Jurkat, Clone E6-1 (cell line): ENCODE data around the gene FKBP1B.
"Not testable (repeated sequence)": the region's sequence is repeated elsewhere in the genome, so short reads cannot be mapped to it uniquely, and the experiment has no call there.

ENCODE experiments used
- DNase-seq: peaks from one replicate; pipeline ENCODE4 v3.0.0-alpha.2; 2011; ENCODE audit warnings: low read depth, low spot score
- H3K4me3 ChIP-seq: 2 replicates; pipeline ENCODE4 v1.5.1; 2011; ENCODE audit warnings: mild to moderate bottlenecking, low read length, control low read depth, moderate library complexity

FKBP1B gene

DNA sequence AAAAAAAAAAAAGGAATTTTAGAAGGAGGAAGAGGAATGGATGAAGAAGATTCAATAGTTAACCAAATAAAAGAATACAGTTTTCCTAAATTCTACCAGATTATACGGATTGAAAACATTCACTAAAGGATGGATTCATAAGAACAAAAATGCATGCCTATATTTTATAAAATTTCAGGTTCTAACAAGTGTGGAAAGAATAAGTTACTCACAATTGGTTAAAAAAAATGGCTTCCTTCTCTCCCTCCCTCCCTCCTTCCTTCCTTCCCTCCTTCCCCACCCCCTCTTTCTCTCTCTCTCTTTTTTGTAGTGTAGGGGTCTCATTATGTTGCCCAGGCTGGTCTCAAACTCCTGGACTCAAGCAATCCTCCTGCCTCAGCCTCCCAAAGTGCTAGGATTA is 36.7 kb downstream of the FKBP1B start:
- no peak for DNase-seq
- no peak overlapping the region for H3K4me3 ChIP-seq

- H3K4me3 ChIP-seq: no peak overlapping the region
- DNase-seq: no peak
Measured at GRCh38 chr2:24087032-24087431, 37.5 kb downstream of the FKBP1B start.

DNA sequence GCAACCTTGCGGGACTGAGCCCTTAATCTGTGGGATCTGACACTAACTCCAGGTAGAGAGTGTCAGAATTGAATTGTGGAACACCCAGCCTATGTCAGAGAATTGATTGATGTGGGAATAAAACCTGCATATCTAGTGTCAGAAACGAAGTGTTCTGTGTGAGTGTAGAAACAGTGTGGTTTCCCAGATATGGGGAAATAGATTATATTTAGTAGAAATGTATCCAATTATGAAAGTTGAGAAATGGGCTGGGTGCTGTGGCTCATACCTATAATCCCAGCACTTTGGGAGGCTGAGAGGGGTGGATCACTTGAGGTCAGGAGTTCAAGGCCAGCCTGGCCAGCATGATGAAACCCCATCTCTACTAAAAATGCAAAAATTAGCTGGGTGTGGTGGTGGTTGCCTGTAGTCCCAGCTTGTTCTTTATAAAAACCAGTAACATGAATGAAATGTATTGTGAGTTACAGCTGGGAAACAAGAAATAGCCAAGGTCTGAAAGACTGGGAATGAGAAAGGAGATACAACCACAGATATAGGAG is 39.3 kb downstream of the FKBP1B start:
- no peak for DNase-seq
- H3K4me3 ChIP-seq: no peak overlapping the region

DNA sequence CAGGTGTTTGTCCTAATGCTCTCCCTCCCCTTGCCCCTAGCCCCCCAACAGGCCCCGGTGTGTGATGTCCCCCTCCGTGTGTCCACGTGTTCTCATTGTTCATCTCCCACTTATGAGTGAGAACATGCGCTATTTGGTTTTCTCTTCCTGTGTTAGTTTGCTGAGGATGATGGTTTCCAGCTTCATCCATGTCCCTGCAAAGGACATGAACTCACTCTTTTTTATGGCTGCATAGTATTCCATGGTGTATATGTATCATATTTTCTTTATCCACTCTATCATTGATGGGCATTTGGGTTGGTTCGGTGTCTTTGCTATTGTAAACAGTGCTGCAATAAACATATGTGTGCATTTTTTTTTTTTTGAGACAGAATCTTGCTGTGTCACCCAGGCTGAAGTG is 43.7 kb downstream of the FKBP1B start:
- not testable (repeated sequence) for DNase-seq, H3K4me3 ChIP-seq

GRCh38 chr2:24095171-24095677 is 45.7 kb downstream of the FKBP1B start:
- H3K4me3 ChIP-seq: not testable (repeated sequence)

GRCh38 chr2:24100732-24101131 is 51.2 kb downstream of the FKBP1B start:
- not testable (repeated sequence) for H3K4me3 ChIP-seq, DNase-seq

More at GRCh38 chr2:24095171-24095677, 45.7 kb downstream of the FKBP1B start:
- not testable (repeated sequence) for DNase-seq

- DNase-seq: no peak
- no peak overlapping the region for H3K4me3 ChIP-seq
Measured at GRCh38 chr2:24101992-24102391, 52.5 kb downstream of the FKBP1B start.

DNA sequence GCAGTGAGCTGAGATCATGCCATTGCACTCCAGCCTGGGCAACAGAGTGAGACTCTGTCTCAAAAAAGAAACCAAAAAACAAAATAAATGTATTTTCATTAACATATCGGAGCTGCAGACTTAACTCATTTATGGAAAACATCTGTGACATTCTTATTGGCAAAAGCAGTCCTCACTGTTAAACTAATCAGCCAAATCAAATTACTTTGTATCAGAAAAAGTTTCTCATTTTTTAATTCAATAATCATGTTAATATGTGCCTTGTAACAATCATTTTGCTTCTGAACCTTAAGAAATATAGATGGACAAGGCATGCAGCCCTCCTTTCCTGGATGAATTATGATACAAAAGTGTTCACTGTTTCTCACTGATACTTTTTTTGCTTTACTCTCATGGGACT is 53.1 kb downstream of the FKBP1B start:
- no peak for DNase-seq
- no peak overlapping the region for H3K4me3 ChIP-seq

GRCh38 chr2:24104110-24104650 is 54.6 kb downstream of the FKBP1B start:
- no peak overlapping the region for H3K4me3 ChIP-seq
- no peak for DNase-seq

DNA sequence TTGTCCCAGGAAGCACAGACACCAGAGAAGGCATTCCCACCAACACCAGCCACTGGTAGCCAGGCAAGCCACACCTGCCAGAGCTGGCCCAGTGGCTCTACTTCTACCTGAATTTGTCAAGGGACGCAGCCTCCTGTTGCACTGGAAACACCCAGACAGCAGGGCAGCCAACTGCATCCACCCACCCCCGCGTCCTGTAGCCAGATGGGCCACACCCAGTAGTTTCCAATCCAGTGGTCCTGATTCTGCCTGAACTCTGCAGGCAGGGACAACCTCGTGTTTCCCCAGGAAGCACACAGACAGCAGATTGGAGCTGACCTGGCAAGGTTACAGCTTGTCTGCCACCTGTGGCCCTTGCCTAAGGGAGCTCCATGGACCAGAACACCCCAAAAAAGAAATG is 55.4 kb downstream of the FKBP1B start:
- H3K4me3 ChIP-seq: no peak overlapping the region
- no peak for DNase-seq

- DNase-seq: no peak
- no peak overlapping the region for H3K4me3 ChIP-seq
Measured at GRCh38 chr2:24105816-24106215, 56.3 kb downstream of the FKBP1B start.

GRCh38 chr2:24106786-24107185 is 57.2 kb downstream of the FKBP1B start:
- DNase-seq: no peak
- no peak overlapping the region for H3K4me3 ChIP-seq

DNA sequence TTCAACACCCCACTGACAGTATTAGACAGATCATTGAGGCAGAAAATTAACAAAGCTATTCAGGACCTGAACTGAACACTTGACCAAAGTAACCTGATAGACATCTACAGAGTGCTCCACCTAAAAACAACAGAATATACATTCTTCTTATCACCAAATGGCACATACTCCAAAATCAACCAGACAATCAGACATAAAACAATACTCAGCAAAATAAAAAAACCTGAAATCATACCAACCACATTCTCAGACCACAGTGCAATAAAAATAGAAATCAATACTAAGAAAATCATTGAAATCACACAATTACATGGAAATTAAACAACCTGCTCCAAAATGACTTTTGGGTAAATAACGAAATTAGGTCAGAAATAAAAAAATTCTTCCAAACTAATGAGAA is 57.8 kb downstream of the FKBP1B start:
- DNase-seq: no peak
- H3K4me3 ChIP-seq: no peak overlapping the region

- H3K4me3 ChIP-seq, DNase-seq: not testable (repeated sequence)
Measured at GRCh38 chr2:24109431-24109830, 59.9 kb downstream of the FKBP1B start.

DNA sequence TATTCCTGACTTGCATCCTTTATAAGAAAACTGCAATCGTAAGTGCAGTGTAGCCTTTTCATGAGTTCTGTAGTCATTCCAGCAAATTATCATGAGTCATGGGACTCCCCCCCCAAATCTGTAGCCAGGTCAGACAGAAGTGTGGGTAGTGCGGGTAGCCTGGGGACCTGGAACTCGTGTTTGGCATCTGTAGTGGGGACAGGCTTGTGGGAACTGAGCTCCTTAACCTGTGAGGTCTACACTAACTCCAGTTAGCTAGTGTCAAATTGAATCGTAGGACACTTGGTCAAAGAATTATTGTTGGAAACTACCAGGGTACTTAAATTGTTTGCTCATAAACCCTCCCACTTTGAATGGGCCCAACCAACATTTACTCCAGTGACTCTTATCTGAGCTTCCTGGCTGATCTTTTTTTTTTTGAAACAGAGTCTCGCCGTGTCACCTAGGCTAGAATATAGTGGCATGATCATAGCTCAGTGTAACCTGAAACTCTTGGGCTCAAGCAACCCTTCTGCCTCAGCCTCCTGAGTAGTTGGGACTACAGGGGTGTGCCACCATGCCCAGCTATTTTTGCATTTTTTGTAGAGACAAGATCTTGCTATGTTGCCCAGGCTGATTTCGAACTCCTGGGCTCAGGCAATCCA is 61.2 kb downstream of the FKBP1B start:
- no peak for DNase-seq
- no peak overlapping the region for H3K4me3 ChIP-seq

GRCh38 chr2:24111407-24111901 is 61.9 kb downstream of the FKBP1B start:
- H3K4me3 ChIP-seq: no peak overlapping the region
- no peak for DNase-seq
